ENCODE results near the gene DAB2IP. TPM values are rescaled to one million over a fixed set of nuclear protein-coding genes. Genes with fewer than 3 reads are reported as not detected.
A peak's percentile ranks its signal among the peaks of the same experiment; 100 is the strongest.

DAB2IP gene
- total RNA-seq, 1 donor from 2014 or later, result 104 TPM

DNA sequence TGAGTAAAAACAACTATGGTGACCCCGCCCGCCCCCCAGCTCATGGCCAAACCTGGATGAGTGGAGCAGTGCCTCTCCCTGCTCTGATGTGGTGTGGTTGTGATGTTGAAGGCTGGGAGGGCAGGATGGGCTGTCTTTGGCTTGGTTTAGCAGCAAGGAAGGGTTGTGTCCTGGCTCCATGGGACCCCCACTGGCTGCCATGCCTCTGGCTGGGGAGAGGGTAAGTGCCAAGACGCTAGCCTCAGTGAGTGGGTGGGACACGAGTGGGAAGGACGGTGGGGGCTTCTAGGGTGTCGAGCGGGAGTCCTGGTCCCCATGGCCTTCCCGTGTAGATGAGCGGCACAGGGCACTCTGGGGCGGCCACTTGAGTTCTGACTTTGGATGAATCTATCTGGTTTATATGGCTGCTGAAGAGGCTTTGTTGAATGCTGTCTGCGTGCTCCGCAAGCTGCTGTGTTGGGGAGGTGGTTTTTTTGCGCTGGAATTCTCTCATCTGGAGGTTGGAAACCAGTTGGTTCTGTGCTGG, 50.4 kb downstream of the DAB2IP start:
- Mint-ChIP-seq H3K4me3 (ENCODE audit: unreplicated experiment) (peak overlapping the region; percentile 70), H3K27ac (ENCODE audit: unreplicated experiment) (peak overlapping the region; percentile 70), H3K4me1 (ENCODE audit: unreplicated experiment) (peaks cover 28% of the 10 kb centered on the region), H3K9me3 (ENCODE audit: unreplicated experiment) (no peaks in the 10 kb centered on the region), H3K36me3 (ENCODE audit: low read depth, unreplicated experiment) (peaks cover 23% of the 10 kb centered on the region), H3K27me3 (ENCODE audit: unreplicated experiment) (peaks cover 8% of the 10 kb centered on the region)
- no peak for DNase-seq (ENCODE audit: low spot score)
- TF ChIP-seq, protein P1, sequence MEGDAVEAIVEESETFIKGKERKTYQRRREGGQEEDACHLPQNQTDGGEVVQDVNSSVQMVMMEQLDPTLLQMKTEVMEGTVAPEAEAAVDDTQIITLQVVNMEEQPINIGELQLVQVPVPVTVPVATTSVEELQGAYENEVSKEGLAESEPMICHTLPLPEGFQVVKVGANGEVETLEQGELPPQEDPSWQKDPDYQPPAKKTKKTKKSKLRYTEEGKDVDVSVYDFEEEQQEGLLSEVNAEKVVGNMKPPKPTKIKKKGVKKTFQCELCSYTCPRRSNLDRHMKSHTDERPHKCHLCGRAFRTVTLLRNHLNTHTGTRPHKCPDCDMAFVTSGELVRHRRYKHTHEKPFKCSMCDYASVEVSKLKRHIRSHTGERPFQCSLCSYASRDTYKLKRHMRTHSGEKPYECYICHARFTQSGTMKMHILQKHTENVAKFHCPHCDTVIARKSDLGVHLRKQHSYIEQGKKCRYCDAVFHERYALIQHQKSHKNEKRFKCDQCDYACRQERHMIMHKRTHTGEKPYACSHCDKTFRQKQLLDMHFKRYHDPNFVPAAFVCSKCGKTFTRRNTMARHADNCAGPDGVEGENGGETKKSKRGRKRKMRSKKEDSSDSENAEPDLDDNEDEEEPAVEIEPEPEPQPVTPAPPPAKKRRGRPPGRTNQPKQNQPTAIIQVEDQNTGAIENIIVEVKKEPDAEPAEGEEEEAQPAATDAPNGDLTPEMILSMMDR (IDR thresholded peaks at IDR 0.05; ENCODE audit: unreplicated experiment), result no peak

DNA sequence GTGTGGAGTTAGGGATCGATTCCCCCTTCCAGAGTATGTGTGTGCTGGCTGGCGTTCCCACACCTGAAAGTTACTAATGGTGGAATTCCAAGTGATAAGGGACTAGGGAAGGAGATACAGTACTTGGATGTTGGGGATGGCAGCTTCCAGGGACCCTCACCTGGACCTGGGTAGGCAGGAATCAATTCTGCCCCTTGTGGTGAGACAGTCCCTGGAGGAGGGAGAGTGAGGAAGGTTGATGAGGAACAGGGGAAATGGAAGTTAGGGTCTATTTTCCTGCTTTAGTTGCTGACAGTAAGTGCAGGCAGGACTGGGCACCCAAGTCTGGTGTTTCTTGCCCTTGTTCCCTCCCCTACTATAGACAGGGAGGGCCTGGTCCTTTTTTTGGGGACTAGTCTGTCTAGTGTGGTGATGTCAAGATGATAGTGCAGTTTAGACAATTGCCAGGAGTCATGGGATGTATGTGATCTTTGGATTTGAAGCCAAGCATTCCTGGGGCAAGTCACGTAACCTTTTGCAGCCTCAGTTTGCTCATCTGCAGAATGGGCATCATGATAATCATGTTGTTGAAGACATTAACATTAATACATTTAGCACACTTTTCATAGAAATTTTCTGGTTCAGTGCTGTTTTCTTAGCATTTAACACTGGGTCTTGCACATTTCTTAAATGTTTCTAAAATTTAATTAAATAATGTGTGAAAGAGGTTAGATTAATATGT, 51.7 kb downstream of the DAB2IP start:
- peaks cover 6% of the 10 kb centered on the region for H3K27me3 Mint-ChIP-seq (ENCODE audit: unreplicated experiment)
- TF ChIP-seq, protein P1 (IDR thresholded peaks at IDR 0.05; ENCODE audit: unreplicated experiment), result no peak
- no peak overlapping the region for H3K27ac Mint-ChIP-seq (ENCODE audit: unreplicated experiment)
- no peak for DNase-seq (ENCODE audit: low spot score)
- no peaks in the 10 kb centered on the region for H3K9me3 Mint-ChIP-seq (ENCODE audit: unreplicated experiment)
- H3K4me1 Mint-ChIP-seq (ENCODE audit: unreplicated experiment), result peaks cover 25% of the 10 kb centered on the region
- no peak overlapping the region for H3K4me3 Mint-ChIP-seq (ENCODE audit: unreplicated experiment)
- peaks cover 19% of the 10 kb centered on the region for H3K36me3 Mint-ChIP-seq (ENCODE audit: low read depth, unreplicated experiment)

DNA sequence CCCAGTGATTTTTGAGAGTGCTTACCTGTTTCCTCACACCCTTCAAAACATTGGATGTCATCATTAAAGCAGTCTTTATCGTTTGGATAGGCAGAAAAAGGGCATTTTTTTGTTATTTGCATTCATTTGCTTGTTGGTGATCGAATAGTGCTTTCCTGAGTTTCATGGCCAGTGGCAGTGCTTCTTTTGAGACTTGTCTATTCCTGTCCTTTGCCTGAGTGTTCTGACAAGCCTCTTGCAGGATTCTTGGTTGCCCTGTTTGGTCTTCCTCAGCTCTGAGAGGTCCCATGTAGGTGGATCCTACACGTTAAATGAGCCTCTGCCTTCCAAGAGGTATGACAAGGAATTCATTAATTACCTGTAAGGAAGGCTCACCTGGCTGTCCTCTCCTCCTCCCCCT, 52.8 kb downstream of the DAB2IP start:
- no peaks in the 10 kb centered on the region for H3K9me3 Mint-ChIP-seq (ENCODE audit: unreplicated experiment)
- TF ChIP-seq, protein P1 (IDR thresholded peaks at IDR 0.05; ENCODE audit: unreplicated experiment), result no peak
- H3K27ac Mint-ChIP-seq (ENCODE audit: unreplicated experiment), result no peak overlapping the region
- H3K27me3 Mint-ChIP-seq (ENCODE audit: unreplicated experiment), result peaks cover 9% of the 10 kb centered on the region
- H3K4me1 Mint-ChIP-seq (ENCODE audit: unreplicated experiment), result peaks cover 23% of the 10 kb centered on the region
- no peak for DNase-seq (ENCODE audit: low spot score)
- H3K36me3 Mint-ChIP-seq (ENCODE audit: low read depth, unreplicated experiment), result peaks cover 22% of the 10 kb centered on the region
- no peak overlapping the region for H3K4me3 Mint-ChIP-seq (ENCODE audit: unreplicated experiment)

DNA sequence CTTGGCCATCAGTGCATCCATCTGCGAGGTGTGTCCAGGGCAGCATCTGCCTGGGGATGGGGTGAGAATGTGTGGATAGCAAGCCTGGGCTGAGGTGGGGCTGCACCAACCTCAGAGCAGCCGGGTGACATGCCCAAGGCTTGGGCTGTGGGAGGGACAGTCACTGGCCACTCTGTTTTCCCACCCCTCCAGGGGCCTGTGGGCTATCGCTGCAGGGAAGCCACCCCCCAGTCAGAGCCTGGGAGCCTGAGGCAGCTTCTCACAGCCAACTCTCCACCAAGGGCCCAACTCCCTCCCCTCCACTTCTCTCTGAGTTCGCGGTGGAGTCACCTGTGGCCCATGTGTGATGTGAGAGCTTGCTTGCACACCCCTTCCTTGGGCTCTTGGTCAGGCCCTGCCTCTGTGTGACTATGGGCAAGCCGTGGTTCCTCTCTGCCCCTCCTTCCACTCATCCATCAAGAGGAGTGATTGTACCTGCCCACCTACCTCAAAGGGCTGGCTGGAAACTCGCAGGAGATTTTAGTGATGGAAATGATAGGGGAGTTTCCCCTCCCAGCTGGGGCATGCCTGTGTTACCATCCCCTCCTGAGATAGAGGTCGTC, 54.8 kb downstream of the DAB2IP start:
- Mint-ChIP-seq H3K9me3 (ENCODE audit: unreplicated experiment) (no peaks in the 10 kb centered on the region), H3K27ac (ENCODE audit: unreplicated experiment) (no peak overlapping the region), H3K36me3 (ENCODE audit: low read depth, unreplicated experiment) (peaks cover 28% of the 10 kb centered on the region), H3K4me3 (ENCODE audit: unreplicated experiment) (no peak overlapping the region), H3K27me3 (ENCODE audit: unreplicated experiment) (peaks cover 9% of the 10 kb centered on the region), H3K4me1 (ENCODE audit: unreplicated experiment) (peaks cover 26% of the 10 kb centered on the region)
- TF ChIP-seq, protein P1 (IDR thresholded peaks at IDR 0.05; ENCODE audit: unreplicated experiment), result no peak
- DNase-seq (ENCODE audit: low spot score), result no peak

All from endothelial cell (in vitro differentiated cells).